ENCODE data around the gene MAMDC2. TPM values are rescaled to one million over a fixed set of nuclear protein-coding genes. Genes with fewer than 3 reads are reported as not detected.

Gene MAMDC2
- total RNA-seq, 1 experiment from 2014 or later, result 1.2 TPM

DNA sequence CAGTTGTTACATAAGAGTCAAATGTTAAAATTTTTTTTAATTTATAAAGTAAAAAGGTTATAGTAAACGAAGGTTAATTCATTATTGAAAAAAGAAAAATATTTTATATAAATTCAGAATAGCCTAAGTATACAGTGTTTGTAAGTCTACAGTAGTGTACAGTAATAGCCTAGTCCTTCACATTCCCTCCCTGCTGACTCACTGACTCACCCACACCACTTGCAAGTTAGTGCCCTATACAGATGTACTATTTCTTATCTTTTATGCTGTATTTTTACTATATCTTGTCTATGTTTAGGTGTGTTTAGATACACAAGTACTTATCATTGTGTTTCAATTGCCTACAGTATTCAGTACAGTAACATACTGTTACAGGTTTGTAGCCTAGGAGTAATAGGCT, 57.6 kb downstream of the MAMDC2 start (continued):
- TF ChIP-seq, protein P1, sequence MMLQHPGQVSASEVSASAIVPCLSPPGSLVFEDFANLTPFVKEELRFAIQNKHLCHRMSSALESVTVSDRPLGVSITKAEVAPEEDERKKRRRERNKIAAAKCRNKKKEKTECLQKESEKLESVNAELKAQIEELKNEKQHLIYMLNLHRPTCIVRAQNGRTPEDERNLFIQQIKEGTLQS (IDR thresholded peaks at IDR 0.05), result no peak
- TF ChIP-seq EGR1 (IDR thresholded peaks at IDR 0.05; ENCODE audit: low read depth) (no peak), SIN3A (IDR thresholded peaks at IDR 0.05; ENCODE audit: low read depth) (no peak), ZFX (IDR thresholded peaks at IDR 0.05) (no peak), YY1 (IDR thresholded peaks at IDR 0.05; ENCODE audit: extremely low read depth, insufficient replicate concordance, low read depth, low read length) (no peak), ELF1 (IDR thresholded peaks at IDR 0.05; ENCODE audit: borderline replicate concordance, low read depth) (no peak), ZNF274 (IDR thresholded peaks at IDR 0.05; ENCODE audit: low read depth, low read length) (no peak), POLR2AphosphoS5 (IDR thresholded peaks at IDR 0.05; ENCODE audit: low read depth, low read length) (no peak), POLR2A (IDR thresholded peaks at IDR 0.05; ENCODE audit: borderline replicate concordance, extremely low read depth, insufficient read depth, insufficient read length) (no peak), SP1 (IDR thresholded peaks at IDR 0.05; ENCODE audit: low read depth) (no peak)
- TF ChIP-seq, protein P2, sequence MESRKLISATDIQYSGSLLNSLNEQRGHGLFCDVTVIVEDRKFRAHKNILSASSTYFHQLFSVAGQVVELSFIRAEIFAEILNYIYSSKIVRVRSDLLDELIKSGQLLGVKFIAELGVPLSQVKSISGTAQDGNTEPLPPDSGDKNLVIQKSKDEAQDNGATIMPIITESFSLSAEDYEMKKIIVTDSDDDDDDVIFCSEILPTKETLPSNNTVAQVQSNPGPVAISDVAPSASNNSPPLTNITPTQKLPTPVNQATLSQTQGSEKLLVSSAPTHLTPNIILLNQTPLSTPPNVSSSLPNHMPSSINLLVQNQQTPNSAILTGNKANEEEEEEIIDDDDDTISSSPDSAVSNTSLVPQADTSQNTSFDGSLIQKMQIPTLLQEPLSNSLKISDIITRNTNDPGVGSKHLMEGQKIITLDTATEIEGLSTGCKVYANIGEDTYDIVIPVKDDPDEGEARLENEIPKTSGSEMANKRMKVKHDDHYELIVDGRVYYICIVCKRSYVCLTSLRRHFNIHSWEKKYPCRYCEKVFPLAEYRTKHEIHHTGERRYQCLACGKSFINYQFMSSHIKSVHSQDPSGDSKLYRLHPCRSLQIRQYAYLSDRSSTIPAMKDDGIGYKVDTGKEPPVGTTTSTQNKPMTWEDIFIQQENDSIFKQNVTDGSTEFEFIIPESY (IDR thresholded peaks at IDR 0.05; ENCODE audit: extremely low read depth, insufficient replicate concordance, low read length), result no peak

DNA sequence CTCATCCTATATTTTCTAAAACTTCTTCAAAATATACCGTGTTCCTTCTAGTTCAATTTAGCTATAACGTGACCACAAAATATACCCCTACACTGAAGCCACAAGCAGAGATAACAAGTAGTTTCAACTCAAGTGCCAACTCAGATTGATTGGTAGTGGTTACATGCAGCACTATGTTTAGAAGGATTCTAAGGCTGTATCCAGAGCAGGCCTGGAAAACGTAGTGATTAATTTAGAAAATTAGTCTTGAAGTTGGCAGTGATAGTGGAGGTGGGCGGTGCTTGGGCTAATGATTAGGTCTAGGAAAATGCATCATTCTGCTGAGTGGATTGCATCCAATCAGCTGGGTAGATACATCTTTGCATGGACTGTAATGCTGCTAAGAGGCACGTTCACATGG, 61.5 kb downstream of the MAMDC2 start:
- no peaks in the 10 kb centered on the region for H3K27me3 ChIP-seq (ENCODE audit: insufficient read depth, low read length)
- no peaks in the 10 kb centered on the region for H3K9me3 ChIP-seq (ENCODE audit: control insufficient read depth in 1 of 2, insufficient read depth in 1 of 2, low read depth in 1 of 2, low read length in 2 of 2)
- TF ChIP-seq EGR1 (IDR thresholded peaks at IDR 0.05; ENCODE audit: low read depth), result no peak
- TF ChIP-seq, protein P2 (IDR thresholded peaks at IDR 0.05; ENCODE audit: extremely low read depth, insufficient replicate concordance, low read length), result no peak
- TF ChIP-seq SIN3A (IDR thresholded peaks at IDR 0.05; ENCODE audit: low read depth), result no peak
- H3K4me2 ChIP-seq (ENCODE audit: low read length), result no peak overlapping the region
- no peak overlapping the region for H2AFZ ChIP-seq (ENCODE audit: low read depth, low read length, poor library complexity, severe bottlenecking)
- ChIA-PET POLR2A (no interaction called here), RAD21 (ENCODE audit: low non-redundant PET in 1 of 2, low total read pairs in 2 of 2, uncharacterized antibody in 2 of 2, unreplicated experiment in 2 of 2) (no interaction called here), CTCF (no interaction called here)
- H3K27ac ChIP-seq (ENCODE audit: low read depth, low read length), result no peak overlapping the region
- intact Hi-C loops (cut with micrococcal nuclease), result no loop called here
- H3K79me2 ChIP-seq (ENCODE audit: insufficient read depth, low read length), result no peaks in the 10 kb centered on the region
- H3K9me2 ChIP-seq (ENCODE audit: insufficient read depth), result no peaks in the 10 kb centered on the region
- H4K20me1 ChIP-seq (ENCODE audit: insufficient read depth), result no peaks in the 10 kb centered on the region
- no peaks in the 10 kb centered on the region for H3K4me1 ChIP-seq (ENCODE audit: control insufficient read depth in 1 of 2, insufficient read depth in 2 of 2, low read length in 2 of 2)
- H3K9ac ChIP-seq (ENCODE audit: low read length), result no peak overlapping the region
- DNase-seq (ENCODE audit: low read depth, low spot score) (no peak), ATAC-seq (no peak)
- no peaks in the 10 kb centered on the region for H3K36me3 ChIP-seq (ENCODE audit: control insufficient read depth in 1 of 2, insufficient read depth in 2 of 2, low read length in 2 of 2)
- no TSS peak for BruUV-seq (replicated peaks)
- no peak overlapping the region for H3K4me3 ChIP-seq (replicated peaks in 1 of 2; ENCODE audit: low read depth in 1 of 2, low read length in 2 of 2)

All from HCT116 (cell line).